Measurements from ENCODE around the gene FAM171A2. TPM values are rescaled to one million over a fixed set of nuclear protein-coding genes. Genes with fewer than 3 reads are reported as not detected.
"Not testable (repeated sequence)": the region's sequence is repeated elsewhere in the genome, so short reads cannot be mapped to it uniquely, and the experiment has no call there.

FAM171A2 gene
- total RNA-seq, 2 experiments from 2014 or later, result 0.19 to 0.36 TPM

- POLR2A ChIA-PET, result not testable (repeated sequence)
- CTCF ChIA-PET, result interaction anchor here (1.0 kb wide), 1 partner anchor 14 kb away, joined by 3 read pairs; no protein-coding TSS in a partner anchor
Observed at GRCh38 chr17:44368391-44369243, 5.0 kb upstream of the FAM171A2 start.

- ChIA-PET POLR2A (no interaction called here), CTCF (interaction anchor here (1.1 to 1.2 kb wide), 2 partner anchors 14 to 17 kb away, joined by 3 to 5 read pairs; no protein-coding TSS in a partner anchor)
Observed at GRCh38 chr17:44367231-44367979, 3.8 kb upstream of the FAM171A2 start.

- POLR2A ChIA-PET, CTCF ChIA-PET: not testable (repeated sequence)
Observed at GRCh38 chr17:44365051-44365450, 1.4 kb upstream of the FAM171A2 start.

GRCh38 chr17:44362949-44363612 is 572 bp downstream of the FAM171A2 start:
- ChIA-PET CTCF (interaction anchor here (0.6 to 3.2 kb wide), 14 partner anchors 8 to 169 kb away, joined by 3 to 15 read pairs (median 5); partner anchors contain the start of gene GRN), POLR2A (interaction anchor here (0.6 to 0.7 kb wide), 3 partner anchors 8 to 177 kb away, joined by 5 to 14 read pairs (median 5); no protein-coding TSS in a partner anchor)

GRCh38 chr17:44362459-44362948 is 1.1 kb downstream of the FAM171A2 start:
- CTCF ChIA-PET, result interaction anchor here (0.7 to 3.2 kb wide), 9 partner anchors 8 to 161 kb away, joined by 3 to 15 read pairs (median 5); partner anchors contain the start of gene GRN
- POLR2A ChIA-PET, result interaction anchor here (0.6 kb wide), 1 partner anchor 177 kb away, joined by 14 read pairs; no protein-coding TSS in a partner anchor

- POLR2A ChIA-PET, result no interaction called here
- CTCF ChIA-PET, result interaction anchor here (0.6 to 3.2 kb wide), 6 partner anchors 10 to 162 kb away, joined by 3 to 15 read pairs (median 4); no protein-coding TSS in a partner anchor
Observed at GRCh38 chr17:44361292-44362260, 2.1 kb downstream of the FAM171A2 start.

- POLR2A ChIA-PET, result no interaction called here
- CTCF ChIA-PET, result interaction anchor here (0.6 to 3.2 kb wide), 3 partner anchors 21 to 162 kb away, joined by 4 to 13 read pairs (median 4); no protein-coding TSS in a partner anchor
Observed at GRCh38 chr17:44360826-44361225, 2.8 kb downstream of the FAM171A2 start.

GRCh38 chr17:44360144-44360533 is 3.5 kb downstream of the FAM171A2 start:
- CTCF ChIA-PET, result no interaction called here
- POLR2A ChIA-PET, result no interaction called here

GRCh38 chr17:44359458-44360143 is 4.1 kb downstream of the FAM171A2 start:
- CTCF ChIA-PET, result no interaction called here
- POLR2A ChIA-PET, result no interaction called here

- CTCF ChIA-PET, result interaction anchor here (0.5 kb wide), 1 partner anchor 35 kb away, joined by 3 read pairs; no protein-coding TSS in a partner anchor
- POLR2A ChIA-PET, result no interaction called here
Observed at GRCh38 chr17:44359006-44359405, 4.6 kb downstream of the FAM171A2 start.

GRCh38 chr17:44358066-44358465 is 5.6 kb downstream of the FAM171A2 start:
- POLR2A ChIA-PET, result interaction anchor here (0.5 kb wide), 1 partner anchor 23 kb away, joined by 5 read pairs; no protein-coding TSS in a partner anchor
- CTCF ChIA-PET, result interaction anchor here (1.0 kb wide), 1 partner anchor 27 kb away, joined by 3 read pairs; no protein-coding TSS in a partner anchor

- POLR2A ChIA-PET, result no interaction called here
- CTCF ChIA-PET, result interaction anchor here (4.0 kb wide), 1 partner anchor 25 kb away, joined by 13 read pairs; no protein-coding TSS in a partner anchor
Observed at GRCh38 chr17:44356241-44356640, 7.4 kb downstream of the FAM171A2 start.

- POLR2A ChIA-PET, result interaction anchor here (0.5 kb wide), 1 partner anchor 170 kb away, joined by 3 read pairs; no protein-coding TSS in a partner anchor
- CTCF ChIA-PET, result interaction anchor here (1.3 to 4.0 kb wide), 4 partner anchors 7 to 25 kb away, joined by 3 to 15 read pairs (median 14); partner anchors contain the start of genes FAM171A2 and GRN
Observed at GRCh38 chr17:44355642-44356099, 8.0 kb downstream of the FAM171A2 start.

- POLR2A ChIA-PET, result interaction anchor here (0.5 to 2.3 kb wide), 5 partner anchors 8 to 234 kb away, joined by 3 to 6 read pairs (median 5); partner anchors contain the start of genes FAM171A2 and GRN
Observed at GRCh38 chr17:44354582-44355561, 8.8 kb downstream of the FAM171A2 start.

GRCh38 chr17:44353672-44354331 is 9.9 kb downstream of the FAM171A2 start:
- ChIA-PET POLR2A (interaction anchor here (1.0 to 2.3 kb wide), 2 partner anchors 9 to 10 kb away, joined by 5 to 6 read pairs; partner anchors contain the start of genes FAM171A2 and GRN), CTCF (interaction anchor here (0.8 to 4.0 kb wide), 8 partner anchors 9 to 156 kb away, joined by 3 to 15 read pairs (median 6); partner anchors contain the start of genes FAM171A2 and GRN)

More at GRCh38 chr17:44354582-44355561, 8.8 kb downstream of the FAM171A2 start:
- CTCF ChIA-PET, result interaction anchor here (0.8 to 4.0 kb wide), 8 partner anchors 8 to 145 kb away, joined by 3 to 15 read pairs (median 6); partner anchors contain the start of genes FAM171A2 and GRN

All from activated CD8-positive, alpha-beta memory T cell treated with anti-CD3 and anti-CD28 coated beads for 36 hours (primary cell).